H1 (cell line): ENCODE results near the gene ERP44. TPM values are rescaled to one million over a fixed set of nuclear protein-coding genes. Genes with fewer than 3 reads are reported as not detected.

Source experiments
- ASH2L ChIP-seq: fragments of 200-600, 300-600 bp; sonication (generic); IDR thresholded peaks from one replicate; pipeline ENCODE4 v1.7.1; 2017; ENCODE audit warnings: low read length
- ATF2 ChIP-seq: IDR thresholded peaks from 2 replicates; pipeline ENCODE4 v1.6.1; 2012; ENCODE audit warnings: low read length, inconsistent platforms
- BRCA1 ChIP-seq: IDR thresholded peaks from 2 replicates; pipeline ENCODE4 v1.6.1; 2012; ENCODE audit warnings: low read depth, low read length, improper control_type of control experiment
- CTBP2 ChIP-seq: IDR thresholded peaks from 2 replicates; pipeline ENCODE4 v1.7.0; 2011; ENCODE audit warnings: borderline replicate concordance, mild to moderate bottlenecking, moderate library complexity, mixed read lengths, low read length; ENCODE audit not compliant: insufficient read depth, insufficient read length
- E2F6 ChIP-seq: IDR thresholded peaks from 2 replicates; pipeline ENCODE4 v1.6.1; 2012; ENCODE audit warnings: inconsistent platforms
- GTF2F1 ChIP-seq: IDR thresholded peaks from 2 replicates; pipeline ENCODE4 v1.6.1; 2012; ENCODE audit warnings: low read depth, low read length, improper control_type of control experiment, borderline replicate concordance
- KDM1A ChIP-seq: fragments of 200-600, 300-600 bp; sonication (generic); IDR thresholded peaks from 2 replicates; pipeline ENCODE4 v1.7.1; 2016; ENCODE audit warnings: mild to moderate bottlenecking, low read length, borderline replicate concordance
- KDM4A ChIP-seq: IDR thresholded peaks from one replicate; pipeline ENCODE4 v1.7.1; 2012; ENCODE audit warnings: low read depth, mild to moderate bottlenecking, moderate library complexity, low read length, inconsistent platforms; ENCODE audit not compliant: severe bottlenecking
- NRF1 ChIP-seq: IDR thresholded peaks from 2 replicates; pipeline ENCODE4 v1.6.1; 2011; ENCODE audit warnings: mild to moderate bottlenecking, low read depth, low read length, improper control_type of control experiment
- PHF8 ChIP-seq: fragments of 200-600 bp; sonication (generic); conservative IDR thresholded peaks from 2 replicates; pipeline ENCODE4 v1.7.1; 2012; ENCODE audit warnings: low read depth, mild to moderate bottlenecking, inconsistent platforms, low read length, moderate library complexity
- POLR2AphosphoS5 ChIP-seq: IDR thresholded peaks from 2 replicates; pipeline ENCODE4 v1.6.1; 2011; ENCODE audit warnings: low read depth, low read length
- RBBP5 ChIP-seq: IDR thresholded peaks from 2 replicates; pipeline ENCODE4 v1.7.1; 2012; ENCODE audit warnings: low read depth, mild to moderate bottlenecking, inconsistent platforms, low read length, moderate library complexity, borderline replicate concordance
- RXRA ChIP-seq: IDR thresholded peaks from 2 replicates; pipeline ENCODE4 v1.6.1; 2011; ENCODE audit warnings: low read depth, mild to moderate bottlenecking, low read length, moderate library complexity; ENCODE audit not compliant: insufficient read depth
- SIN3A ChIP-seq, 2 experiments: IDR thresholded peaks in 1 of 2; conservative IDR thresholded peaks in 1 of 2; 2 replicates each; pipeline ENCODE4 v1.6.1; 2011 to 2012; ENCODE audit warnings: low read length in 2 of 2, improper control_type of control experiment in 1 of 2, low read depth in 1 of 2, mild to moderate bottlenecking in 1 of 2
- SP1 ChIP-seq: IDR thresholded peaks from 2 replicates; pipeline ENCODE4 v1.6.1; 2011; ENCODE audit warnings: low read depth, low read length
- SP4 ChIP-seq: IDR thresholded peaks from 2 replicates; pipeline ENCODE4 v1.6.1; 2012; ENCODE audit warnings: low read length, inconsistent platforms
- SUZ12 ChIP-seq: fragments of 200-600 bp; sonication (generic); IDR thresholded peaks from 2 replicates; pipeline ENCODE4 v1.6.1; 2012; ENCODE audit warnings: mild to moderate bottlenecking, inconsistent platforms, low read length, moderate library complexity, mixed read lengths
- TAF1 ChIP-seq: IDR thresholded peaks from 2 replicates; pipeline ENCODE4 v1.6.1; 2011; ENCODE audit warnings: mild to moderate bottlenecking, low read depth, low read length
- TEAD4 ChIP-seq: IDR thresholded peaks from 2 replicates; pipeline ENCODE4 v1.6.1; 2012; ENCODE audit warnings: low read depth, low read length, inconsistent platforms, mixed read lengths
- polyA plus RNA-seq, 7 experiments: library from polyadenylated mRNA; depleted of rRNA in 3 of 7; stranded (reverse) in 5 of 7; unstranded in 2 of 7; fragments of >200 nt in 5 of 7; fragments of 200-250 nt in 2 of 7; gene quantifications; 1 replicate in 5 of 7; 2 replicates in 1 of 7; 4 replicates in 1 of 7; pipeline versions ENCODE4 v1.2.1 to v1.2.3, GENCODE V29; 2011 to 2013; ENCODE audit warnings: missing spikeins in 2 of 7, mixed read lengths in 2 of 7
- total RNA-seq: library from RNA; stranded (reverse); fragmentation: NEBNext Ultra II Directional; extraction: Animal tissue kit (Norgen Biotek cat#: 25700); gene quantifications from 2 replicates; pipeline ENCODE4 v1.2.1, GENCODE V29; 2021

ERP44 gene
- total and polyA plus RNA-seq, 2 of the 8 experiments (the other 6 are each of a cell fraction or from before 2014, with no cell fraction given) = 5.7 to 15.6 TPM

- TF ChIP-seq KDM1A (peak; percentile 67; the same call in 1 of the 2 replicates), BRCA1 (no peak), SUZ12 (no peak), SP4 (0 out of 2 replicates have a peak, but pooled peaks have one; percentile 27), E2F6 (no peak; the same call in 1 of the 2 replicates), ATF2 (no peak), RBBP5 (0 out of 2 replicates have a peak, but pooled peaks have one; percentile 46), ASH2L (peak; percentile 52), SP1 (peak; percentile 31; the same call in 1 of the 2 replicates), KDM4A (peak; percentile 95), TEAD4 (no peak), GTF2F1 (no peak), NRF1 (no peak), TAF1 (peak; percentile 74), POLR2AphosphoS5 (peak; percentile 81), PHF8 (peak; percentile 58), CTBP2 (no peak), RXRA (no peak), SIN3A (conservative IDR thresholded peaks at IDR 0.05 in 1 of 2, IDR thresholded peaks at IDR 0.05 in 1 of 2; ENCODE audit: low read depth in 1 of 2, low read length in 2 of 2) (peak; percentile 88 to 90; a peak in 3 of 4 replicates)
These were observed at the start of gene ERP44, which contains the start of gene INVS (continued) for GRCh38 chr9:100098887-100099721.
